HepG2 (cell line): ENCODE measurements around the gene FBXO7. TPM values are rescaled to one million over a fixed set of nuclear protein-coding genes. Genes with fewer than 3 reads are reported as not detected.

Experiments used
- ATAC-seq: fragments of 200-7000 bp; cut with Tn5 transposase; 3 replicates; pipeline ENCODE4 v1.9.1; 2020; ENCODE audit warnings: mild to moderate bottlenecking, moderate library complexity
- BruUV-seq: library from RNA; stranded (reverse); fragments of 400-500 nt; replicated peaks from 2 replicates; lab custom pipeline; 2021; lab: Mats Ljungman, UMichigan
- CTCF ChIA-PET: fragments of 300-600 bp; formaldehyde crosslinking; extraction: SDS; loops from one replicate; lab custom pipeline; 2021; ENCODE audit warnings: low total read pairs, inconsistent platforms, low intra/inter-chr PET ratio; lab: Yijun Ruan, JAX
- POLR2A ChIA-PET: fragments of 350-600 bp; sonication (Branson Sonifier 250); formaldehyde crosslinking; loops from one replicate; lab custom pipeline; 2020; ENCODE audit warnings: antibody characterized with exemption, inconsistent platforms; lab: Yijun Ruan, JAX
- DNase-seq: peaks from one replicate; pipeline ENCODE4 v3.0.0-alpha.2; 2015; ENCODE audit warnings: low spot score
- FAIRE-seq: peaks from 3 replicates; lab custom pipeline; 2011; peaks lifted over from hg19 to GRCh38; lab: Jason Lieb, UNC
- H2AFZ ChIP-seq: one replicate; pipeline ENCODE4 v1.6.1; 2011; ENCODE audit warnings: low read length, inconsistent platforms
- H3K27ac ChIP-seq: fragments of 300-600 bp; 3 replicates; pipeline ENCODE4 v1.8.0; 2011; ENCODE audit warnings: mixed run types, mild to moderate bottlenecking, mixed read lengths, low read length, inconsistent platforms; ENCODE audit not compliant: insufficient read depth; ENCODE audit errors: extremely low read length
- H3K27me3 ChIP-seq, 2 experiments: fragments of 200-600 bp in 1 of 2; 2 replicates in 1 of 2; 3 replicates in 1 of 2; pipeline versions ENCODE4 v1.6.0 to v1.8.0; 2011; ENCODE audit warnings: low read length in 2 of 2, mild to moderate bottlenecking in 2 of 2, moderate library complexity in 2 of 2, inconsistent platforms in 1 of 2; ENCODE audit not compliant: insufficient read depth in 2 of 2, control insufficient read depth in 1 of 2
- H3K36me3 ChIP-seq, 2 experiments: fragments of 200-600 bp in 1 of 2; replicated peaks in 1 of 2; 2 replicates in 1 of 2; 3 replicates in 1 of 2; pipeline versions ENCODE4 v1.5.1 to v1.8.0; 2011; ENCODE audit warnings: low read length in 2 of 2, inconsistent platforms in 1 of 2; ENCODE audit not compliant: insufficient read depth in 2 of 2, control insufficient read depth in 1 of 2
- H3K4me1 ChIP-seq: 2 replicates; pipeline ENCODE4 v1.5.1; 2012; ENCODE audit warnings: low read length, inconsistent platforms; ENCODE audit not compliant: insufficient read depth
- H3K4me2 ChIP-seq: 2 replicates; pipeline ENCODE4 v1.6.0; 2011; ENCODE audit warnings: low read depth, low read length, inconsistent platforms
- H3K4me3 ChIP-seq, 3 experiments: fragments of 200-600 bp in 1 of 3; sonication (generic), shearing (Covaris generic) in 1 of 3; replicated peaks in 1 of 3; 2 replicates each; pipeline ENCODE4 v1.5.1; 2011 to 2016; ENCODE audit warnings: low read length in 3 of 3, inconsistent platforms in 2 of 3, low read depth in 2 of 3, mild to moderate bottlenecking in 2 of 3, control low read depth in 1 of 3, mixed read lengths in 1 of 3; ENCODE audit not compliant: insufficient read depth in 1 of 3
- H3K79me2 ChIP-seq: one replicate; pipeline ENCODE4 v1.6.1; 2011; ENCODE audit warnings: low read length, inconsistent platforms; ENCODE audit not compliant: insufficient read depth
- H3K9ac ChIP-seq: 2 replicates; pipeline ENCODE4 v1.6.0; 2011; ENCODE audit warnings: mild to moderate bottlenecking, low read depth, low read length, inconsistent platforms; ENCODE audit not compliant: insufficient read depth
- H3K9me3 ChIP-seq: 2 replicates; pipeline ENCODE4 v1.5.1; 2012; ENCODE audit warnings: mild to moderate bottlenecking, low read length
- H4K20me1 ChIP-seq: 2 replicates; pipeline ENCODE4 v1.6.0; 2011; ENCODE audit warnings: inconsistent platforms, mild to moderate bottlenecking, low read length, moderate library complexity; ENCODE audit not compliant: insufficient read depth
- HNRNPUL1 ChIP-seq: fragments of 200-400 bp; formaldehyde crosslinking; IDR thresholded peaks from 2 replicates; pipeline ENCODE4 v1.6.1; 2017; ENCODE audit warnings: low read depth, mild to moderate bottlenecking, low read length, moderate library complexity
- WGBS: methylation state at CpG from one replicate; pipeline ENCODE4 v1.1.6; 2017; ENCODE audit warnings: low lambda C conversion rate; 5-methylcytosine and 5-hydroxymethylcytosine counted together
- in situ Hi-C: cut with HindIII; loops from 2 replicates; pipeline ENCODE4 v1.10.0; 2017; ENCODE audit warnings: low pct_unique_long_range_greater_than_20kb; ENCODE audit not compliant: extremely low pct_ligation_motif_present
- intact Hi-C: fragments of 100-400 bp; cut with micrococcal nuclease; formaldehyde crosslinking; loops from one replicate; pipeline ENCODE4 v1.10.0; 2022; ENCODE audit not compliant: unreplicated experiment
- polyA plus RNA-seq, 8 experiments: library from polyadenylated mRNA; depleted of rRNA in 3 of 8; stranded (reverse) in 7 of 8; unstranded in 1 of 8; fragments of >200 nt; fragmentation: Illumina TruSeq in 4 of 8; extraction: Trizol in 4 of 8; gene quantifications; 2 replicates each; pipeline versions ENCODE4 v1.2.1 to v1.2.3, GENCODE V29; 2011 to 2016; ENCODE audit warnings: low read depth in 4 of 8, missing spikeins in 1 of 8, mixed read lengths in 1 of 8; ENCODE audit not compliant: insufficient read depth in 1 of 8
- total RNA-seq, 5 experiments: library from RNA; depleted of rRNA; stranded (reverse); fragments of >200 nt; fragmentation: Illumina TruSeq; extraction: Trizol; gene quantifications; 2 replicates each; pipeline ENCODE4 v1.2.3, GENCODE V29; 2016; ENCODE audit warnings: low read depth in 1 of 5
- TF ChIP-seq, protein P1 (sequence below): sonication (generic); formaldehyde crosslinking; IDR thresholded peaks from 2 replicates; pipeline ENCODE4 v1.5.0; 2020; ENCODE audit warnings: mild to moderate bottlenecking, missing genetic modification reagents, borderline replicate concordance
- TF ChIP-seq, protein P2 (sequence below): sonication (generic); formaldehyde crosslinking; IDR thresholded peaks from 2 replicates; pipeline ENCODE4 v1.9.0; 2021; ENCODE audit warnings: missing genetic modification reagents, borderline replicate concordance
- TF ChIP-seq, protein P3 (sequence below): fragments of 450-650 bp; IDR thresholded peaks from 2 replicates; pipeline ENCODE4 v1.6.1; 2016

FBXO7 gene
- total and polyA plus RNA-seq, 2 of the 13 experiments (the other 11 are each of a cell fraction or from before 2014, with no cell fraction given) = 105 to 172 TPM

DNA sequence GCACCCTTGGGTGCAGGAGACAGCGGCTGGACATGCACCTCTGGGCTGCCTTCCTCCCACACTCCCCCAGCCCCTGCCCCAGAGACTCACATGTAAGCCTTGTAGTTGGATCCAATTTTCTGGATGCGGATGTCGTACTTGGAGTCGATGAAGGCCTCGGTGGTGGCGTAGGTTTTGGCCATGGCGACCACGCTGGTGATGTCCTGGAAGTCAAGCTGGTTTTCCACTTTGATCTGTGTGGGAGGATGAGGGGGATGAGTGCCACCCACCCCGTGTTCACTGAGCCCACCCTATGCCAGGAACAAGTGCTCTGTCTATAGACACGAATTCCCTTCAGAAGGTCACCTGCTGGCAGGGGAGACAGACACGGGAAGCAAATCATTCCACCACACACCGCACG lies 66.9 kb downstream of the FBXO7 start (continued):
- TF ChIP-seq, protein P1, sequence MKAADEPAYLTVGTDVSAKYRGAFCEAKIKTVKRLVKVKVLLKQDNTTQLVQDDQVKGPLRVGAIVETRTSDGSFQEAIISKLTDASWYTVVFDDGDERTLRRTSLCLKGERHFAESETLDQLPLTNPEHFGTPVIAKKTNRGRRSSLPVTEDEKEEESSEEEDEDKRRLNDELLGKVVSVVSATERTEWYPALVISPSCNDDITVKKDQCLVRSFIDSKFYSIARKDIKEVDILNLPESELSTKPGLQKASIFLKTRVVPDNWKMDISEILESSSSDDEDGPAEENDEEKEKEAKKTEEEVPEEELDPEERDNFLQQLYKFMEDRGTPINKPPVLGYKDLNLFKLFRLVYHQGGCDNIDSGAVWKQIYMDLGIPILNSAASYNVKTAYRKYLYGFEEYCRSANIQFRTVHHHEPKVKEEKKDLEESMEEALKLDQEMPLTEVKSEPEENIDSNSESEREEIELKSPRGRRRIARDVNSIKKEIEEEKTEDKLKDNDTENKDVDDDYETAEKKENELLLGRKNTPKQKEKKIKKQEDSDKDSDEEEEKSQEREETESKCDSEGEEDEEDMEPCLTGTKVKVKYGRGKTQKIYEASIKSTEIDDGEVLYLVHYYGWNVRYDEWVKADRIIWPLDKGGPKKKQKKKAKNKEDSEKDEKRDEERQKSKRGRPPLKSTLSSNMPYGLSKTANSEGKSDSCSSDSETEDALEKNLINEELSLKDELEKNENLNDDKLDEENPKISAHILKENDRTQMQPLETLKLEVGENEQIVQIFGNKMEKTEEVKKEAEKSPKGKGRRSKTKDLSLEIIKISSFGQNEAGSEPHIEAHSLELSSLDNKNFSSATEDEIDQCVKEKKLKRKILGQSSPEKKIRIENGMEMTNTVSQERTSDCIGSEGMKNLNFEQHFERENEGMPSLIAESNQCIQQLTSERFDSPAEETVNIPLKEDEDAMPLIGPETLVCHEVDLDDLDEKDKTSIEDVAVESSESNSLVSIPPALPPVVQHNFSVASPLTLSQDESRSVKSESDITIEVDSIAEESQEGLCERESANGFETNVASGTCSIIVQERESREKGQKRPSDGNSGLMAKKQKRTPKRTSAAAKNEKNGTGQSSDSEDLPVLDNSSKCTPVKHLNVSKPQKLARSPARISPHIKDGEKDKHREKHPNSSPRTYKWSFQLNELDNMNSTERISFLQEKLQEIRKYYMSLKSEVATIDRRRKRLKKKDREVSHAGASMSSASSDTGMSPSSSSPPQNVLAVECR (CRISPR knock-in tag) = no peak

DNA sequence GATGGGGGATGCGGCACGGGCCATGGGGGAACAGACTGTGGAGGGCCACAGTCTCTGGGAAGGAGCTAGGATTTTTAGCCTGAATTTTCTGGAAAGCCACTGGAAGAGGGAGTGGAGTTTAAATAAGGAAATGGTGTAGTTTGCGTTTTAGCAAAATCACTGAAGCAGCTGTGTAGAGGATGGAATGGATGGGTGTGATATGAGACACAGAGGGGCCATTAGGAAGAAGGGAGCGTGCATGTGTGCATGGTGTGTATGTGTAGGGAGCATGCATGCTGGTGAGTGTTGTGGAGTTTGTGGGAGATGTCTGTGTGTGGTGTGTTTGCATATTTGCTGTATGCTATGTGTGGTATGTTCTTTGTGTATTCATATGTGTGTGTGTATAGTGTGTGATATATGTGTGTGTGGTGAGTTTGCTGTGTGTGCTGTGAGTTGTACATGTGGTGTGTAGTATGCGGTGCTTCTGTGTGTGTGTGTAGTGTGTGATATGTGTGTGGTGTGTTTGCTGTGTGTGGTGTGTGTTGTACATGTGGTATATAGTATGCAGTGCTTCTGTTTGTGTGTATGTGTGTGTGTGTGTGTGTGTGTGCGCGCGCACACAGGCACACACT lies 67.6 kb downstream of the FBXO7 start:
- DNase-seq (no peak), ATAC-seq (no peak), FAIRE-seq (no peak)
- no peak overlapping the region for H2AFZ ChIP-seq
- in situ Hi-C loops (loop anchor here (25.0 kb wide), 1 partner anchor 670 kb away; no protein-coding TSS in a partner anchor), intact Hi-C loops (no loop called here)
- no peak overlapping the region for H3K4me2 ChIP-seq
- ChIA-PET CTCF (no interaction called here), POLR2A (interaction anchor here (1.9 to 2.2 kb wide), 2 partner anchors 8 to 10 kb away, joined by 10 read pairs; no protein-coding TSS in a partner anchor)
- H3K9me3 ChIP-seq = no peaks in the 10 kb centered on the region
- no peak overlapping the region for H3K27ac ChIP-seq
- no peaks in the 10 kb centered on the region for H3K36me3 ChIP-seq
- H3K4me1 ChIP-seq = peaks cover 45% of the 10 kb centered on the region
- no peak overlapping the region for H3K4me3 ChIP-seq
- no peak overlapping the region for H3K9ac ChIP-seq
- no peaks in the 10 kb centered on the region for H3K79me2 ChIP-seq
- H4K20me1 ChIP-seq = no peaks in the 10 kb centered on the region
- TF ChIP-seq, protein P2, sequence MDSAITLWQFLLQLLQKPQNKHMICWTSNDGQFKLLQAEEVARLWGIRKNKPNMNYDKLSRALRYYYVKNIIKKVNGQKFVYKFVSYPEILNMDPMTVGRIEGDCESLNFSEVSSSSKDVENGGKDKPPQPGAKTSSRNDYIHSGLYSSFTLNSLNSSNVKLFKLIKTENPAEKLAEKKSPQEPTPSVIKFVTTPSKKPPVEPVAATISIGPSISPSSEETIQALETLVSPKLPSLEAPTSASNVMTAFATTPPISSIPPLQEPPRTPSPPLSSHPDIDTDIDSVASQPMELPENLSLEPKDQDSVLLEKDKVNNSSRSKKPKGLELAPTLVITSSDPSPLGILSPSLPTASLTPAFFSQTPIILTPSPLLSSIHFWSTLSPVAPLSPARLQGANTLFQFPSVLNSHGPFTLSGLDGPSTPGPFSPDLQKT = no peak
- no peak for TF ChIP-seq HNRNPUL1
- TF ChIP-seq, protein P3, sequence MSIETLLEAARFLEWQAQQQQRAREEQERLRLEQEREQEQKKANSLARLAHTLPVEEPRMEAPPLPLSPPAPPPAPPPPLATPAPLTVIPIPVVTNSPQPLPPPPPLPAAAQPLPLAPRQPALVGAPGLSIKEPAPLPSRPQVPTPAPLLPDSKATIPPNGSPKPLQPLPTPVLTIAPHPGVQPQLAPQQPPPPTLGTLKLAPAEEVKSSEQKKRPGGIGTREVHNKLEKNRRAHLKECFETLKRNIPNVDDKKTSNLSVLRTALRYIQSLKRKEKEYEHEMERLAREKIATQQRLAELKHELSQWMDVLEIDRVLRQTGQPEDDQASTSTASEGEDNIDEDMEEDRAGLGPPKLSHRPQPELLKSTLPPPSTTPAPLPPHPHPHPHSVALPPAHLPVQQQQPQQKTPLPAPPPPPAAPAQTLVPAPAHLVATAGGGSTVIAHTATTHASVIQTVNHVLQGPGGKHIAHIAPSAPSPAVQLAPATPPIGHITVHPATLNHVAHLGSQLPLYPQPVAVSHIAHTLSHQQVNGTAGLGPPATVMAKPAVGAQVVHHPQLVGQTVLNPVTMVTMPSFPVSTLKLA = 0 out of 2 replicates have a peak, but pooled peaks have one; percentile 3
- WGBS = 92% methylated on average over 5 of the region's 8 CpGs
- no peaks in the 10 kb centered on the region for H3K27me3 ChIP-seq
- BruUV-seq = no TSS peak
